A673 (cell line): ENCODE results near the gene GRWD1.

Experiments
- EZH2 ChIP-seq: fragments of 200-600 bp; sonication (generic); IDR thresholded peaks from 2 replicates; pipeline ENCODE4 v1.6.1; 2017; ENCODE audit warnings: borderline replicate concordance, low read depth, mild to moderate bottlenecking, mixed read lengths, antibody characterized with exemption, low read length; ENCODE audit not compliant: poor library complexity, severe bottlenecking
- TF ChIP-seq, protein P1 (sequence below): fragments of 300-800, 200-600 bp; sonication (generic); conservative IDR thresholded peaks from 2 replicates; pipeline ENCODE4 v1.5.1; 2017; ENCODE audit warnings: low read depth, mild to moderate bottlenecking, antibody characterized with exemption, low read length, moderate library complexity, mixed read lengths

DNA sequence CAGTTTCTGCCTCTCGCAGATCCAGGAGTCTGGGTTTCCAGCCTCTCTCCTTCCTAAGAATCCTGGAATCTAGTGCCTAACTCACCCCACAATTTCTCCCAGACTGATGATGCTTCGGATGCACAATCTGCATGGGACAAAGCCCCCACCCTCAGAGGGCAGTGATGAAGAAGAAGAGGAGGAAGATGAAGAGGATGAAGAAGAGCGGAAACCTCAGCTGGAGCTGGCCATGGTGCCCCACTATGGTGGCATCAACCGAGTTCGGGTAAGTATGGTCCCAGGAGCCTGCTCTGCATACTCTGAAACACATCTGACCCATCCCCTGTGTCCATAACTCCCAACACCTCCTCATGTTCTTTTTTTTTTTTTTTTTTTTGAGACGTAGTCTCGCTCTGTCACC lies 796 bp downstream of the GRWD1 start:
- TF ChIP-seq, protein P1, sequence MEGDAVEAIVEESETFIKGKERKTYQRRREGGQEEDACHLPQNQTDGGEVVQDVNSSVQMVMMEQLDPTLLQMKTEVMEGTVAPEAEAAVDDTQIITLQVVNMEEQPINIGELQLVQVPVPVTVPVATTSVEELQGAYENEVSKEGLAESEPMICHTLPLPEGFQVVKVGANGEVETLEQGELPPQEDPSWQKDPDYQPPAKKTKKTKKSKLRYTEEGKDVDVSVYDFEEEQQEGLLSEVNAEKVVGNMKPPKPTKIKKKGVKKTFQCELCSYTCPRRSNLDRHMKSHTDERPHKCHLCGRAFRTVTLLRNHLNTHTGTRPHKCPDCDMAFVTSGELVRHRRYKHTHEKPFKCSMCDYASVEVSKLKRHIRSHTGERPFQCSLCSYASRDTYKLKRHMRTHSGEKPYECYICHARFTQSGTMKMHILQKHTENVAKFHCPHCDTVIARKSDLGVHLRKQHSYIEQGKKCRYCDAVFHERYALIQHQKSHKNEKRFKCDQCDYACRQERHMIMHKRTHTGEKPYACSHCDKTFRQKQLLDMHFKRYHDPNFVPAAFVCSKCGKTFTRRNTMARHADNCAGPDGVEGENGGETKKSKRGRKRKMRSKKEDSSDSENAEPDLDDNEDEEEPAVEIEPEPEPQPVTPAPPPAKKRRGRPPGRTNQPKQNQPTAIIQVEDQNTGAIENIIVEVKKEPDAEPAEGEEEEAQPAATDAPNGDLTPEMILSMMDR, result no peak
- TF ChIP-seq EZH2, result no peak
